ENCODE data around the gene BAK1. TPM values are rescaled to one million over a fixed set of nuclear protein-coding genes. Genes with fewer than 3 reads are reported as not detected.

Gene BAK1
- total RNA-seq, 2 donors from 2014 or later: 2.3 to 5.7 TPM

DNA sequence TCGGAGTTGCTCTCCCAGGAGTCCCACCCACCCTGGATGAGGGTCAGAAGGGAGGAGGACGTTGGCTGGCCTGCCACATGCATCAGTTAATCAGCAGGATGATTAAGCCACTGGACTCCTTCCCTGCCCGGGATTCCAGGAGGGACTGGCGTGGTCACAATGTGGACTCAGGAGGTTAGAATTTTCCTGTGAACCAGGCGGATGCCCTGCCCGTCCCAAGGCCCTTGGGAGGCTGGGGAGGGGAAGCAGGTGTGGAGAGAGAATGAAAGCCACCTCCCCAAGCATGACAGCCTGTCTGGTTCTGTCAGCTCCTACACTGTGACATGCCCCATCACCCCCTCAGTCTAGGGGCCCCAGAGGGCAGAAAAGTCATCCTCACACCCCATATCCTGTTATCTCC lies 29.5 kb upstream of the BAK1 start:
- ATAC-seq (no peak), DNase-seq (peak in 1 of 4 donors; percentile 17)
- Histone ChIP-seq H3K4me1 (no peaks in the 10 kb centered on the region), H3K4me3 (no peak overlapping the region), H3K36me3 (replicated peaks in 1 of 2; ENCODE audit: insufficient read depth in 1 of 2, low read depth in 2 of 2) (no peaks in the 10 kb centered on the region), H3K9me3 (no peaks in the 10 kb centered on the region), H3K27ac (no peak overlapping the region), H3K27me3 (no peaks in the 10 kb centered on the region)
- TF ChIP-seq POLR2A (IDR thresholded peaks at IDR 0.05): no peak
- TF ChIP-seq, protein P1, sequence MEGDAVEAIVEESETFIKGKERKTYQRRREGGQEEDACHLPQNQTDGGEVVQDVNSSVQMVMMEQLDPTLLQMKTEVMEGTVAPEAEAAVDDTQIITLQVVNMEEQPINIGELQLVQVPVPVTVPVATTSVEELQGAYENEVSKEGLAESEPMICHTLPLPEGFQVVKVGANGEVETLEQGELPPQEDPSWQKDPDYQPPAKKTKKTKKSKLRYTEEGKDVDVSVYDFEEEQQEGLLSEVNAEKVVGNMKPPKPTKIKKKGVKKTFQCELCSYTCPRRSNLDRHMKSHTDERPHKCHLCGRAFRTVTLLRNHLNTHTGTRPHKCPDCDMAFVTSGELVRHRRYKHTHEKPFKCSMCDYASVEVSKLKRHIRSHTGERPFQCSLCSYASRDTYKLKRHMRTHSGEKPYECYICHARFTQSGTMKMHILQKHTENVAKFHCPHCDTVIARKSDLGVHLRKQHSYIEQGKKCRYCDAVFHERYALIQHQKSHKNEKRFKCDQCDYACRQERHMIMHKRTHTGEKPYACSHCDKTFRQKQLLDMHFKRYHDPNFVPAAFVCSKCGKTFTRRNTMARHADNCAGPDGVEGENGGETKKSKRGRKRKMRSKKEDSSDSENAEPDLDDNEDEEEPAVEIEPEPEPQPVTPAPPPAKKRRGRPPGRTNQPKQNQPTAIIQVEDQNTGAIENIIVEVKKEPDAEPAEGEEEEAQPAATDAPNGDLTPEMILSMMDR (IDR thresholded peaks at IDR 0.05): no peak
- intact Hi-C loops (cut with DNase I): no loop called here
- WGBS, 2 donors: 18 to 37% methylated on average over 2 to 6 of the region's 6 CpGs

DNA sequence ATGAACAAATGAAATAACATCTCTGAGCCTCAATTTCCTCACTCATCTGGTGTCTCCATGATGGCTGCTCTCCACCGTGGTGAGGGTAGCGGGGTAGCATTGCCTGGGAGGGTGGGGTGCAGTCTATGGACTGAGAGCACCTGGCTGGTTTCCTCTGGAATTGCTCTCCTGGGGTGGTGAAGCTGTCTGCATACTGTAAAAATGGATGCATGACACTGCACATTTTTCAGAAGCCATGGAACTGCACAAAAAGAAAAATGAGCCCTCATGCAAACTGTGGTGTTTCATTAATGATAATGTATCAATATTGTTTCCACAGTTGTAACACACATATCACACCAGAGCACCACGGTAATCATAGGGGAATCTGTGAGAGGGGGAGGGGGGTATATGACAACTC lies 28.9 kb upstream of the BAK1 start:
- no peak for DNase-seq
- Histone ChIP-seq H3K36me3 (replicated peaks in 1 of 2; ENCODE audit: insufficient read depth in 1 of 2, low read depth in 2 of 2) (no peaks in the 10 kb centered on the region), H3K27ac (no peak overlapping the region), H3K9me3 (no peaks in the 10 kb centered on the region), H3K27me3 (no peaks in the 10 kb centered on the region), H3K4me3 (no peak overlapping the region), H3K4me1 (no peaks in the 10 kb centered on the region)
- TF ChIP-seq, protein P1 (IDR thresholded peaks at IDR 0.05): no peak
- no peak for TF ChIP-seq POLR2A (IDR thresholded peaks at IDR 0.05)
- intact Hi-C loops (cut with DNase I): no loop called here
- 41 to 48% methylated on average over 3 of the region's 3 CpGs for WGBS, 2 donors
- no peak for ATAC-seq

DNA sequence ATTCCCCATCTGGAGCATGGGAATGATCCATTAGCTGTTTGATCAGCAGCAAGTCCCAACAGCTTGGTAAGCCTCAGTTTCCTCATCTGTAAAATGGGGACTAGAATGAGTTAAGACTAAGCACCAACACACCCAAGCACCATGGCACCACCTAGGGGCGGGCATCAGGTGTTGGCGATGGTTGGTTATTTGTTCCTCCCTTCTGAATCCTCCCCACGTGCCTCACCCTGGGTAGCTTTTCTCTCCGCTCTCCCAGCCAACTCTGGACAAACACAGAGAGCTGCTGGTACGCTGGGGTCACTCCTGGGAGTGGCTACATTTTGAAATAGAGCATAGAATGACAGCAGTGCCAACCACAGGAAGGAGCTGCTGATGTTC lies 27.7 kb upstream of the BAK1 start:
- 32 to 41% methylated on average over 3 to 5 of the region's 5 CpGs for WGBS, 2 donors
- H3K9me3 ChIP-seq: no peaks in the 10 kb centered on the region
- H3K4me1 ChIP-seq: no peaks in the 10 kb centered on the region
- no peaks in the 10 kb centered on the region for H3K27me3 ChIP-seq
- no peak for ATAC-seq
- no peak overlapping the region for H3K4me3 ChIP-seq
- no peak for TF ChIP-seq POLR2A (IDR thresholded peaks at IDR 0.05)
- TF ChIP-seq, protein P1 (IDR thresholded peaks at IDR 0.05): peak in 3 of 7 experiments; percentile 26 to 47 (median 27)
- DNase-seq: peak in 2 of 4 donors; percentile 25 to 49
- H3K27ac ChIP-seq: no peak overlapping the region
- intact Hi-C loops (cut with DNase I): no loop called here
- H3K36me3 ChIP-seq (replicated peaks in 1 of 2; ENCODE audit: insufficient read depth in 1 of 2, low read depth in 2 of 2): no peaks in the 10 kb centered on the region

DNA sequence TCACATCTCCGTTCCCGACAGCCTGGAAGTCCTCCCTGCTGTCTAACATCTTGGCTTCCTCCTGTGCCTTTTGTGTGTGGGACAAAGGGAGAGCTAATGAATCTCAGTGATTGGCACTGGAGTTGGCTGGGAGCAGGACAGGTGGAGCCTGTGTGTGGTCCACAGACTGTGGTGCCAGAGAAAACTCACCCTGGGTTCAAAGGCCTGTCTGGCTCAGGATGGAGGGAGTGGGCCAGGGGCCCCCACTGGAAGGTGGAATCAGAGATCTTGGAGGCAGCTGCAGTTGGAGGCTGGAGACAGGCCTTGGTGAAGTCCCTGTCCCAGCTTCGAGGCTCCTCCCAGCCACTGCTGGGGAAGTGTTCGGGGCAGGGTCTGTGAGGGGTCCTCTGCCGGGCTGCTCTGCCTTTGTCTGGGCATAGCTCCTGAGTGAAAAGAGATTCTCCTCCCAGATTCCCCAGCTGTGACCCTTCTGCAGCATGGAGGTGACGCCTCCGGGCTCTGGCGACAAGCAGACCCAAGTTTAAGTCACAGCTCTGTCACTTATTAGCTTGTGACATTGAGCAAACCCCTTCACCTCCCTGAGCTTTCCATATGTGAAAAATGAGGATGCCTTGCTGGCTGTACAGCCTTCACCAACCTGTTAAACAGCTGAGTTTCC lies 27.2 kb upstream of the BAK1 start:
- ATAC-seq (no peak), DNase-seq (no peak)
- Histone ChIP-seq H3K36me3 (replicated peaks in 1 of 2; ENCODE audit: insufficient read depth in 1 of 2, low read depth in 2 of 2) (no peaks in the 10 kb centered on the region), H3K27ac (no peak overlapping the region), H3K27me3 (no peaks in the 10 kb centered on the region), H3K9me3 (no peaks in the 10 kb centered on the region), H3K4me1 (no peaks in the 10 kb centered on the region), H3K4me3 (no peak overlapping the region)
- intact Hi-C loops (cut with DNase I): no loop called here
- TF ChIP-seq, protein P1 (IDR thresholded peaks at IDR 0.05): no peak
- no peak for TF ChIP-seq POLR2A (IDR thresholded peaks at IDR 0.05)
- WGBS, 2 donors: 43 to 49% methylated on average over 5 to 8 of the region's 8 CpGs

DNA sequence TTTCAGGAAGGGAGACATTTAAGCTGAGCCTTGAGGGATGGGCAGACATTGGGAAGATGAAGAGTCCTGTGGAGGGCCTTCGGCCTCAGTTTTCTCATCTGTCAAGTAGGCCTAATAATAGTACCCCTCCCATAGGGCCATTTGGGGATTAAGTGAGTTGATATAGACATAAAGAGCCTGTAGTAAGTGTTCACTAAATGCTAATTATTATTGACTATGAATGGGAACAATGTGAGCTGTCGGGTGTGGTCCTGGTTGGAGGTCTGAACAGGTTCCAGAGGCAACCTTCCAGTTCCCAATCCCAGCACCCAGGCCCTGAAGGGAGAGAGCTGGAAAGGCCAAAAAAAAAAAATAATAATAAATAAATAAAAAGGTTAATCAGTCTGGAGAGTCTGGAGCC lies 26.6 kb upstream of the BAK1 start:
- intact Hi-C loops (cut with DNase I): no loop called here
- no peak overlapping the region for H3K4me3 ChIP-seq
- TF ChIP-seq POLR2A (IDR thresholded peaks at IDR 0.05): no peak
- TF ChIP-seq, protein P1 (IDR thresholded peaks at IDR 0.05): no peak

More for the DNA sequence above, 26.6 kb upstream of the BAK1 start:
- H3K27me3 ChIP-seq: no peaks in the 10 kb centered on the region
- H3K27ac ChIP-seq: no peak overlapping the region
- no peak for DNase-seq
- H3K9me3 ChIP-seq: no peaks in the 10 kb centered on the region
- WGBS, 2 donors: 85 to 100% methylated on average over 2 of the region's 2 CpGs
- H3K4me1 ChIP-seq: no peaks in the 10 kb centered on the region
- no peaks in the 10 kb centered on the region for H3K36me3 ChIP-seq (replicated peaks in 1 of 2; ENCODE audit: insufficient read depth in 1 of 2, low read depth in 2 of 2)
- ATAC-seq: no peak
